OCI-LY7 (cell line): Measurements from ENCODE around the gene LGI2. TPM values are rescaled to one million over a fixed set of nuclear protein-coding genes. Genes with fewer than 3 reads are reported as not detected.
A peak's percentile ranks its signal among the peaks of the same experiment; 100 is the strongest.

Experiments
- BruUV-seq: library from RNA; stranded (reverse); fragments of 400-500 nt; replicated peaks from 2 replicates; lab custom pipeline; 2021; lab: Mats Ljungman, UMichigan
- CTCF ChIA-PET: fragments of 300-600 bp; sonication (Branson Sonifier 250); formaldehyde crosslinking; loops from one replicate; lab custom pipeline; 2022; ENCODE audit warnings: antibody characterized with exemption; ENCODE audit not compliant: unreplicated experiment; lab: Charles Lee
- POLR2A ChIA-PET: fragments of 300-600 bp; sonication (Branson Sonifier 250); formaldehyde crosslinking; loops from one replicate; lab custom pipeline; 2022; ENCODE audit warnings: antibody characterized with exemption; lab: Charles Lee
- DNase-seq: peaks from one replicate; pipeline ENCODE4 v3.0.0-alpha.2; 2015; ENCODE audit warnings: low spot score
- H2AFZ ChIP-seq: fragments of 200-600 bp; sonication (generic), shearing (Covaris generic); 2 replicates; pipeline ENCODE4 v1.6.1; 2014; ENCODE audit warnings: mild to moderate bottlenecking, antibody characterized with exemption, low read length, moderate library complexity
- H3K27ac ChIP-seq: fragments of 200-600 bp; sonication (generic); 2 replicates; pipeline ENCODE4 v1.5.1; 2014; ENCODE audit warnings: mixed run types, low read depth, mild to moderate bottlenecking, moderate library complexity, low read length, inconsistent platforms; ENCODE audit not compliant: poor library complexity, severe bottlenecking
- H3K36me3 ChIP-seq: fragments of 200-600 bp; sonication (generic); 2 replicates; pipeline ENCODE4 v1.6.1; 2014; ENCODE audit warnings: mild to moderate bottlenecking, antibody characterized with exemption, low read length, moderate library complexity, mixed read lengths; ENCODE audit not compliant: insufficient read depth
- H3K4me1 ChIP-seq: fragments of 200-600 bp; sonication (generic); 2 replicates; pipeline ENCODE4 v1.5.1; 2014; ENCODE audit warnings: mild to moderate bottlenecking, low read length; ENCODE audit not compliant: insufficient read depth, poor library complexity, severe bottlenecking
- H3K4me2 ChIP-seq: fragments of 200-600 bp; sonication (generic); 2 replicates; pipeline ENCODE4 v1.6.1; 2014; ENCODE audit warnings: mild to moderate bottlenecking, low read length
- H3K4me3 ChIP-seq: fragments of 200-600 bp; sonication (generic); 2 replicates; pipeline ENCODE4 v1.5.1; 2014; ENCODE audit warnings: mild to moderate bottlenecking, low read depth, low read length; ENCODE audit not compliant: poor library complexity, severe bottlenecking
- H3K79me2 ChIP-seq: fragments of 200-600 bp; sonication (generic); 2 replicates; pipeline ENCODE4 v1.6.1; 2016; ENCODE audit warnings: low read depth, mild to moderate bottlenecking, low read length, moderate library complexity, mixed read lengths; ENCODE audit not compliant: insufficient read depth
- H3K9me2 ChIP-seq: fragments of 200-600 bp; sonication (generic); 2 replicates; pipeline ENCODE4 v1.6.1; 2016; ENCODE audit warnings: mild to moderate bottlenecking, low read length, mixed read lengths; ENCODE audit not compliant: insufficient read depth
- H3K9me3 ChIP-seq: fragments of 200-600 bp; sonication (generic); 2 replicates; pipeline ENCODE4 v1.6.1; 2014; ENCODE audit warnings: mild to moderate bottlenecking, mixed run types, low read length, mixed read lengths
- H4K20me1 ChIP-seq: fragments of 200-600 bp; sonication (generic); 2 replicates; pipeline ENCODE4 v1.6.1; 2014; ENCODE audit warnings: mild to moderate bottlenecking, antibody characterized with exemption, low read length, moderate library complexity, mixed read lengths; ENCODE audit not compliant: insufficient read depth
- EZH2phosphoT487 ChIP-seq: fragments of 200-600 bp; sonication (generic); IDR thresholded peaks from 2 replicates; pipeline ENCODE4 v1.6.1; 2018; ENCODE audit warnings: low read depth, borderline replicate concordance, mild to moderate bottlenecking, mixed run types, antibody characterized with exemption, low read length, moderate library complexity, mixed read lengths
- intact Hi-C: fragments of 100-400 bp; cut with micrococcal nuclease; formaldehyde crosslinking; loops from one replicate; pipeline ENCODE4 v1.10.0; 2022; ENCODE audit not compliant: unreplicated experiment
- total RNA-seq, 2 experiments: library from RNA; depleted of rRNA in 1 of 2; stranded (reverse); fragments of >200 nt in 1 of 2; shearing (Covaris generic) in 1 of 2; gene quantifications; 2 replicates each; pipeline ENCODE4 v1.2.3, GENCODE V29; 2014 to 2022
- TF ChIP-seq, protein P1 (sequence below): fragments of 200-600 bp; sonication (generic); conservative IDR thresholded peaks from 2 replicates; pipeline ENCODE4 v1.5.1; 2014; ENCODE audit warnings: mild to moderate bottlenecking, antibody characterized with exemption, low read length, moderate library complexity, mixed read lengths

The LGI2 gene
- total RNA-seq, 2 experiments from 2014 or later: not detected

DNA sequence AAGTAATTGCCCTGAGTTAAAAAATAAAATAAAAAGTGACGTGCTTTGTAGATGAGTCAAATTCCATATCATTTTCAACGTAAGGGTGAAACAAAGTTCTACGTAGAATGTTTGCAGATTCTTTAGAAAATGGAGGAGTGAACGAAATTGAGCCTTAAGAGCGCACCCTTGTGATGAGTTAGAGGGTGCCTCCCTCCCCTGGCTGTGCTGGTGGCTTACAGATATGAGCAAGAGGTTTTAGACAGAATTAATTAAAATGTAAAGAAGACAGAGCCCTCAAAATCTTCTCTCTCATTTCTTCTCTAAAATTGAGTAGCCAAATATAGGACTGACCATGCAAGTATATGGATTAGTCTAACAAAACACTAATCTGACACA, 30.2 kb upstream of the LGI2 start:
- Histone ChIP-seq H3K4me1 (no peaks in the 10 kb centered on the region), H3K79me2 (no peaks in the 10 kb centered on the region), H3K36me3 (no peaks in the 10 kb centered on the region), H3K9me2 (no peaks in the 10 kb centered on the region), H3K9me3 (no peaks in the 10 kb centered on the region), H2AFZ (no peak overlapping the region), H3K4me3 (no peak overlapping the region), H3K27ac (no peak overlapping the region), H3K4me2 (no peak overlapping the region), H4K20me1 (no peaks in the 10 kb centered on the region)
- no TSS peak for BruUV-seq
- intact Hi-C loops: no loop called here
- TF ChIP-seq EZH2phosphoT487: no peak
- TF ChIP-seq, protein P1, sequence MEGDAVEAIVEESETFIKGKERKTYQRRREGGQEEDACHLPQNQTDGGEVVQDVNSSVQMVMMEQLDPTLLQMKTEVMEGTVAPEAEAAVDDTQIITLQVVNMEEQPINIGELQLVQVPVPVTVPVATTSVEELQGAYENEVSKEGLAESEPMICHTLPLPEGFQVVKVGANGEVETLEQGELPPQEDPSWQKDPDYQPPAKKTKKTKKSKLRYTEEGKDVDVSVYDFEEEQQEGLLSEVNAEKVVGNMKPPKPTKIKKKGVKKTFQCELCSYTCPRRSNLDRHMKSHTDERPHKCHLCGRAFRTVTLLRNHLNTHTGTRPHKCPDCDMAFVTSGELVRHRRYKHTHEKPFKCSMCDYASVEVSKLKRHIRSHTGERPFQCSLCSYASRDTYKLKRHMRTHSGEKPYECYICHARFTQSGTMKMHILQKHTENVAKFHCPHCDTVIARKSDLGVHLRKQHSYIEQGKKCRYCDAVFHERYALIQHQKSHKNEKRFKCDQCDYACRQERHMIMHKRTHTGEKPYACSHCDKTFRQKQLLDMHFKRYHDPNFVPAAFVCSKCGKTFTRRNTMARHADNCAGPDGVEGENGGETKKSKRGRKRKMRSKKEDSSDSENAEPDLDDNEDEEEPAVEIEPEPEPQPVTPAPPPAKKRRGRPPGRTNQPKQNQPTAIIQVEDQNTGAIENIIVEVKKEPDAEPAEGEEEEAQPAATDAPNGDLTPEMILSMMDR: 0 out of 2 replicates have a peak, but pooled peaks have one; percentile 18
- DNase-seq: no peak
- POLR2A ChIA-PET: no interaction called here
- CTCF ChIA-PET: no interaction called here

DNA sequence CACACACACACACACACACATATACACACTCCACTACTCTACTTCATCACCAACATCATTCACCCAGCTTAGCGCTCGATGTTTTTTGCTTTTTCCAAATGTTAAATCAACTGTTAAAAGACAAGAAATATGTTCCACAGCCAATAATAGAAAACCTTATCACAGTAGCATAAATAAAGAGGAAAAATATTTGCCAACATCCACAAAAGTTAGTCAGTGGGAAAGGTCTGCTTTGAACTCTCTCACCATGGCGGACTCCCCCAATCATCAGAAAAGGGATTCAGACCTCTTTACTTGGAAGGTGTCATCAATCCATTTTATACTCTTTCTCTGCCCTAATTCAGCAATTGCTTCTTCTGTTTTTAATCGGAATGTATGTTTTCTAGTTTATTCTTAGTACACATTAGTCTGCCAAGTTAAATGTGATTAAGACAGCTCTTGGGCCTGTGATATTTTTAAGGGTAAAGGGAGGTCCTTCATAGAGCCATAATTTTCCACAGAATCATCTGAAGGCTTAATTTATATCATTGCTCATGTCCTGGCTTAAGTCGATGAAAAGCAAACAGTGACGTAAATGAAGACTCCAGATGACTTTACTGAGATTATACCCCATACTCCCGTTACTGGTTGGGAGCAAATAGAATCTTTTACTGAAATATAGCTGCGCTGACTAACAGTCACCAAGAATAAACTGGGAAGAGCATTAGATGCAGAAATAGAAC, 29.7 kb upstream of the LGI2 start:
- Histone ChIP-seq H2AFZ (no peak overlapping the region), H3K9me3 (no peaks in the 10 kb centered on the region)
- no TSS peak for BruUV-seq

DNA sequence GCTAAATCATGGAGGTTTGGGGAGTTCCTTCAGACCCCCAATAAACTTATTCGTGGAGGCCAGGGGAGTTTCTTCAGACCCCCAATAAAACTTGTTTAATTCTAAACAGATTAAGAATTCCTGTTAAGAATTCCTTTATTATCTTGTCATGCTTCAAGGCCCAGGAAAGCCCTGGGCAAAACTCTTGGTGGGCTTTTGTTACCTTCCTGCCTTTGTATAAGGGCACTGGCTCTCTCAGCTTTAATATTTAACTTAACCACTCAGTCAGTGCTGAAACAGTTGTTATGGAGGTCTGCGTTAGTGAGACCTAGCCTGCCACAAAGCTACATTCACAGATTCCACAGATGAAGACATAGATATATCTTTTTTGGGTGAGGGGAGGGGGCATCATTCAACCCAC, 29.0 kb upstream of the LGI2 start:
- no peaks in the 10 kb centered on the region for H3K79me2 ChIP-seq
- H3K4me2 ChIP-seq: no peak overlapping the region
- H3K27ac ChIP-seq: no peak overlapping the region
- BruUV-seq: no TSS peak
- H3K4me3 ChIP-seq: no peak overlapping the region
- no peak overlapping the region for H2AFZ ChIP-seq
- H3K9me2 ChIP-seq: no peaks in the 10 kb centered on the region
- H4K20me1 ChIP-seq: no peaks in the 10 kb centered on the region
- TF ChIP-seq, protein P1: no peak
- no peak for TF ChIP-seq EZH2phosphoT487
- no peaks in the 10 kb centered on the region for H3K9me3 ChIP-seq
- DNase-seq: no peak
- H3K4me1 ChIP-seq: no peaks in the 10 kb centered on the region
- intact Hi-C loops: no loop called here
- ChIA-PET POLR2A (no interaction called here), CTCF (no interaction called here)
- H3K36me3 ChIP-seq: no peaks in the 10 kb centered on the region

More for the DNA sequence above, 29.7 kb upstream of the LGI2 start:
- H3K4me3 ChIP-seq: no peak overlapping the region
- no peak overlapping the region for H3K27ac ChIP-seq
- no peaks in the 10 kb centered on the region for H3K36me3 ChIP-seq
- no peaks in the 10 kb centered on the region for H3K79me2 ChIP-seq
- TF ChIP-seq EZH2phosphoT487: no peak
- TF ChIP-seq, protein P1: no peak
- DNase-seq: no peak
- H3K4me2 ChIP-seq: no peak overlapping the region
- POLR2A ChIA-PET: no interaction called here
- no peaks in the 10 kb centered on the region for H3K9me2 ChIP-seq
- intact Hi-C loops: no loop called here
- CTCF ChIA-PET: no interaction called here
- H4K20me1 ChIP-seq: no peaks in the 10 kb centered on the region
- no peaks in the 10 kb centered on the region for H3K4me1 ChIP-seq
